MM.1S (cell line): ENCODE data around the gene FAH.

Experiments
- DNase-seq: peaks from one replicate; pipeline ENCODE4 v3.0.0-alpha.2; 2015
- H2AFZ ChIP-seq: fragments of 300-600 bp; sonication (generic); 2 replicates; pipeline ENCODE4 v1.6.0; 2016; ENCODE audit warnings: antibody characterized with exemption, low read length
- H3F3A ChIP-seq: fragments of 300-600 bp; sonication (generic); 2 replicates; pipeline ENCODE4 v1.6.1; 2016; ENCODE audit warnings: mild to moderate bottlenecking, antibody characterized with exemption, low read length, moderate library complexity, mixed read lengths; ENCODE audit not compliant: insufficient read depth
- H3K27ac ChIP-seq: fragments of 300-600 bp; sonication (generic); 2 replicates; pipeline ENCODE4 v1.5.1; 2016; ENCODE audit warnings: mild to moderate bottlenecking, low read length
- H3K27me3 ChIP-seq: fragments of 300-600 bp; sonication (generic); replicated peaks from 2 replicates; pipeline ENCODE4 v1.6.0; 2016; ENCODE audit warnings: low read length; ENCODE audit not compliant: insufficient read depth
- H3K36me3 ChIP-seq: fragments of 300-600 bp; sonication (generic); replicated peaks from 2 replicates; pipeline ENCODE4 v1.6.1; 2016; ENCODE audit warnings: mild to moderate bottlenecking, low read length, mixed read lengths; ENCODE audit not compliant: insufficient read depth
- H3K4me1 ChIP-seq: fragments of 300-600 bp; sonication (generic); 2 replicates; pipeline ENCODE4 v1.6.1; 2016; ENCODE audit warnings: low read length, mixed read lengths
- H3K4me2 ChIP-seq: fragments of 300-600 bp; sonication (generic); 2 replicates; pipeline ENCODE4 v1.6.0; 2016; ENCODE audit warnings: low read depth, low read length
- H3K4me3 ChIP-seq: fragments of 300-600 bp; sonication (generic); 2 replicates; pipeline ENCODE4 v1.5.1; 2016; ENCODE audit warnings: low read length, mixed read lengths
- H3K79me2 ChIP-seq: fragments of 300-600 bp; sonication (generic); 2 replicates; pipeline ENCODE4 v1.6.1; 2016; ENCODE audit warnings: mixed run types, low read length, mixed read lengths
- H3K9ac ChIP-seq: fragments of 300-600 bp; sonication (generic); 2 replicates; pipeline ENCODE4 v1.6.1; 2016; ENCODE audit warnings: low read length, mixed read lengths
- H3K9me2 ChIP-seq: fragments of 300-600 bp; sonication (generic); replicated peaks from 2 replicates; pipeline ENCODE4 v1.6.1; 2016; ENCODE audit warnings: mild to moderate bottlenecking, low read length, mixed read lengths; ENCODE audit not compliant: insufficient read depth
- H3K9me3 ChIP-seq: fragments of 300-600 bp; sonication (generic); replicated peaks from 2 replicates; pipeline ENCODE4 v1.6.1; 2016; ENCODE audit warnings: mild to moderate bottlenecking, low read length, mixed read lengths; ENCODE audit not compliant: insufficient read depth
- H4K20me1 ChIP-seq: fragments of 300-600 bp; sonication (generic); 2 replicates; pipeline ENCODE4 v1.6.1; 2016; ENCODE audit warnings: mild to moderate bottlenecking, low read length, moderate library complexity, mixed read lengths; ENCODE audit not compliant: insufficient read depth
- CTCF ChIP-seq: fragments of 300-600 bp; sonication (generic); IDR thresholded peaks from 2 replicates; pipeline ENCODE4 v1.5.1; 2016; ENCODE audit warnings: antibody characterized with exemption, low read length, mixed read lengths
- EZH2 ChIP-seq: fragments of 300-600 bp; sonication (generic); optimal IDR thresholded peaks from 2 replicates; pipeline ENCODE3; 2017; ENCODE audit warnings: low read depth, mild to moderate bottlenecking, antibody characterized with exemption, low read length, mixed read lengths
- EZH2phosphoT487 ChIP-seq: fragments of 300-600 bp; sonication (generic); IDR thresholded peaks from 2 replicates; pipeline ENCODE4 v1.6.1; 2018; ENCODE audit warnings: antibody characterized with exemption, low read length

FAH gene

GRCh38 chr15:80203361-80203885, 50.6 kb downstream of the FAH start:
- no peak for DNase-seq
- Histone ChIP-seq H3K27me3 (no peaks in the 10 kb centered on the region), H3K27ac (no peak overlapping the region), H3K9me3 (no peaks in the 10 kb centered on the region), H3K4me3 (no peak overlapping the region), H2AFZ (no peak overlapping the region), H3F3A (no peaks in the 10 kb centered on the region), H3K79me2 (no peaks in the 10 kb centered on the region), H3K36me3 (no peaks in the 10 kb centered on the region), H3K9ac (no peak overlapping the region), H3K4me2 (no peak overlapping the region), H3K4me1 (no peaks in the 10 kb centered on the region), H3K9me2 (no peaks in the 10 kb centered on the region), H4K20me1 (no peaks in the 10 kb centered on the region; the same call in 1 of the 2 replicates)
- TF ChIP-seq CTCF (no peak), EZH2phosphoT487 (no peak), EZH2 (no peak)

GRCh38 chr15:80204231-80204630, 51.4 kb downstream of the FAH start:
- Histone ChIP-seq H3K9me3 (no peaks in the 10 kb centered on the region), H3K27ac (no peak overlapping the region), H3K36me3 (no peaks in the 10 kb centered on the region), H4K20me1 (no peaks in the 10 kb centered on the region; the same call in 1 of the 2 replicates), H3K4me3 (no peak overlapping the region), H3F3A (no peaks in the 10 kb centered on the region), H3K4me1 (no peaks in the 10 kb centered on the region), H3K27me3 (no peaks in the 10 kb centered on the region), H2AFZ (no peak overlapping the region), H3K79me2 (no peaks in the 10 kb centered on the region), H3K4me2 (no peak overlapping the region), H3K9me2 (no peaks in the 10 kb centered on the region), H3K9ac (no peak overlapping the region)
- no peak for TF ChIP-seq EZH2
- TF ChIP-seq EZH2phosphoT487, result no peak
- no peak for TF ChIP-seq CTCF
- no peak for DNase-seq

- TF ChIP-seq EZH2 (no peak), CTCF (no peak), EZH2phosphoT487 (no peak)
- no peak overlapping the region for H3K4me2 ChIP-seq
- H2AFZ ChIP-seq, result no peak overlapping the region
- H3F3A ChIP-seq, result no peaks in the 10 kb centered on the region
- H3K79me2 ChIP-seq, result no peaks in the 10 kb centered on the region
- no peaks in the 10 kb centered on the region for H3K9me2 ChIP-seq
- H3K36me3 ChIP-seq, result no peaks in the 10 kb centered on the region
- no peak for DNase-seq
- no peak overlapping the region for H3K27ac ChIP-seq
- peaks cover 6% of the 10 kb centered on the region; the same call in 1 of the 2 replicates for H3K4me1 ChIP-seq
- H3K9ac ChIP-seq, result no peak overlapping the region
- no peak overlapping the region for H3K4me3 ChIP-seq
- no peaks in the 10 kb centered on the region for H3K9me3 ChIP-seq
- H4K20me1 ChIP-seq, result no peaks in the 10 kb centered on the region; the same call in 1 of the 2 replicates
- no peaks in the 10 kb centered on the region for H3K27me3 ChIP-seq
These were observed 55.1 kb downstream of the FAH start for GRCh38 chr15:80207887-80208286.
